Measurements from ENCODE around the gene SPAG8.

SPAG8 gene, protein sequence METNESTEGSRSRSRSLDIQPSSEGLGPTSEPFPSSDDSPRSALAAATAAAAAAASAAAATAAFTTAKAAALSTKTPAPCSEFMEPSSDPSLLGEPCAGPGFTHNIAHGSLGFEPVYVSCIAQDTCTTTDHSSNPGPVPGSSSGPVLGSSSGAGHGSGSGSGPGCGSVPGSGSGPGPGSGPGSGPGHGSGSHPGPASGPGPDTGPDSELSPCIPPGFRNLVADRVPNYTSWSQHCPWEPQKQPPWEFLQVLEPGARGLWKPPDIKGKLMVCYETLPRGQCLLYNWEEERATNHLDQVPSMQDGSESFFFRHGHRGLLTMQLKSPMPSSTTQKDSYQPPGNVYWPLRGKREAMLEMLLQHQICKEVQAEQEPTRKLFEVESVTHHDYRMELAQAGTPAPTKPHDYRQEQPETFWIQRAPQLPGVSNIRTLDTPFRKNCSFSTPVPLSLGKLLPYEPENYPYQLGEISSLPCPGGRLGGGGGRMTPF

DNA sequence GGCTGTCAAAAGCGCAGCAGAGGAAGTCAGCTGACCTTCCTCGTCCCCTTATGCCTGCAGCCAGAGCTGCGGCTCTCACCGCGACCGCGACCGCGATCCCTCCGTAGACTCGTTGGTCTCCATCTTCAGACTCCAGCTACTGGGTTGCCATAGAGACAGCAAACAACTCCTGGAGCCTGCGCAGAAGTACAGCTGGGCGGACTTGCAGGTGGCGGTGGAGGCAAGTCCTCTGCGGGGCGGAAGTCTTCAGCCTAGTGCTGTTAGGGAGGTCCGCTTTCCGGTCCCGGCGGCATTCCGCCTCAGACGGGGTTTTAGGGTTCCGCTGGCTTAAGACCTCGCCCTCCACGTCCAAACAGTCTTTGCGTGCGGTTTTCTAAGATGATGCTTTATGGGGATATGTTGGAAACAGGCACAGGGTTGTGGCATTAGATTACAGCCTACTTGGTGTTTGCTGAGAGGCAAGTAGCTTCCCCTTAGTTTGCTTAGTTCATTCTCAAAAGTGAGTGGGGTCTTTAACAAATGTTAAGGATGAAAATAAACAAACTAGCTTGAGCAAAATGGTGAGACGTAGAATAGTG, at the start of gene SPAG8:
SPAG8 (minus strand) TSS at position 238 of the 578 bp plus-strand sequence; CDS start at position 123, 115 bp downstream.
- DNase-seq (ENCODE audit: low read depth, low spot score), result peak; percentile 88

DNA sequence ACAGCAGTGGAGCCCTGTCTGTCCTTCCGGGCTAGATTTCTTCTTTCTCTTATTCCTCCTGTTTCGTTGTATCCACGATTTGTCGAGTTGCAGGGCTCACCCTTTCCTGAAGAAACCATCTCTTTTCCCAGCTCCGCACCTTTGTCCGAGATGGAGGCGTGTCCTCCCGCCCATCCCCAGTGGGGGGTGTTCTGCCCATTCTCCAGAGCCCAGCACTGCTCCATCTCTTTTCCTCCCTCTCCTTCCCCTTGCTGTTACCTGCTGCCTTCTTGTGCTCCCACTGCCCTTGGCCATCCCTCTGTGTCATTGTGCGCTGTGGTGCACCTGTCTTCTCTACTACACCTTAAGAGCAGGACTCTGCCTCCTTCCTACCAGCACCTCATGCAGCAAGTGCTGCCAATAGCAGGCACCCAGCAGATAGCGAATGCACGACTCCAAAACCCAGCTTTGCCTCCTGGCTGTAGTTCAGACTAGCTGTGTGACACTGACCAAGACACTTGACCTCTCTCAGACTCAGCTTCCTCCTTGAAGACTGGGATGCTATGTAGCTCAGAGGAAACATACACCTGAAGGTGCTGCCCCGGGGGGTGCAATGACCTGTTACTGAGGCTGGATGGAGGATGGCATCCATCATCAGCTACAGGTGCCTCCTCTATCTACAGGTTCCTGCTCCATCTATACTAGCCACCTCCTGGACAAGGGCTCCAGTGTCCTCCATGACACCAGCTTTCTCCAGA, 49.3 kb upstream of the SPAG8 start:
- no peak for DNase-seq (ENCODE audit: low read depth, low spot score)

DNA sequence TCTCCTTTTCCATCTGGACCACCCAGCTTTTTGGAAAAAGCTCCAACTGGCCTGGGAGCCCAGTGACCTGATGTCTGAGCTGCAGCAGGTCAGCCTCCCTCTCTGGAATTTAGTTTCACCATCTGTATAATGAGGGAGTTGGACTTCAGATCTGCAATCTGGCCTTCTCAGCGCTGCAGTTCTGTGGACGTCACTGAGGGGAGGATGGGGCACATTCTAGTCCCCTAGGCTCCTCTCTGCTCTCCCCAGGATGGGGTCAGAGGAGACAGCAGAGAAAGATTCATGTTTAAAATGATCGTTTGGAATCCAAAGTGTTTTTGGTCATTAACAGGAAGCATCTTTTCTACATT, 47.9 kb upstream of the SPAG8 start:
- no peak for DNase-seq (ENCODE audit: low read depth, low spot score)

GRCh38 chr9:35859310-35859989, 47.4 kb upstream of the SPAG8 start:
- DNase-seq (ENCODE audit: low read depth, low spot score), result no peak

DNA sequence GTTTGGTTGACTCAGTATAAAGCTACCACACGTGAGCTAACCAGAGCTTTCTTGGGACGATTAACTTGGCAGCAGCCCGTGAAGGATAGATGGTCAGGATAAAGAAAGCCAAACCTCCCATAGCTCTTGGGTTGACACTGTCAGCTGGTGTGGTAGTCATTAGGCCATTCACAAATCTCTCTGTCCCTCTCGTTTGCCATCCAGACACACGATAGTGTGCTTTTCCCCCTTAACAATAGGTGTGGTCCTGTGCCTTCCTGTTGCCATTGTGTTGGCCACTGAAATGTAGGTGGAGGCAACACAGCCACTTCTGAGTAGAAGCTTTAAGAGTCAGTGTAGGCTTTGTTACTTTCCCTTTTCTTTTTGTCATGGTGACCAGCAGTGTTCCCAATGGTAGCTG, 46.4 kb upstream of the SPAG8 start:
- DNase-seq (ENCODE audit: low read depth, low spot score), result no peak

DNA sequence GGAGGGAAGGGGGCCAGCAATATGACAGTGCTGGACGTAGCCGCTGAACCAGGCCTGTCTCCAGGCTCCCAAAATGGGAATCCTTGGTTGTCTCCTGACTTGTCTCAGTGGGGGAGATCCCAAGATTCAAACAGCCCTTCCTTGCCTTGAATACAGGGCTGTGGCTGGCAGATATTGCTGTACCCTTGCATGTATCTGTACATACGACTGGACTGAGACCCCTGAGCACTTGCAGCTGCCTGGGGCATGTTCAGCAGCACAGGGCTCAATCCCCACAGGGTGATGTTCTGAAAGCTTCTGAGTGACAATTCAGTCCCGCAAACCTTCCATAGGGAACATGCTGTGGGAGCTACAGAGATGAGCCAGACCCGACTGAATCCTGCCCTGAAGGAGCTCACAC, 44.8 kb upstream of the SPAG8 start:
- no peak for DNase-seq (ENCODE audit: low read depth, low spot score)

DNA sequence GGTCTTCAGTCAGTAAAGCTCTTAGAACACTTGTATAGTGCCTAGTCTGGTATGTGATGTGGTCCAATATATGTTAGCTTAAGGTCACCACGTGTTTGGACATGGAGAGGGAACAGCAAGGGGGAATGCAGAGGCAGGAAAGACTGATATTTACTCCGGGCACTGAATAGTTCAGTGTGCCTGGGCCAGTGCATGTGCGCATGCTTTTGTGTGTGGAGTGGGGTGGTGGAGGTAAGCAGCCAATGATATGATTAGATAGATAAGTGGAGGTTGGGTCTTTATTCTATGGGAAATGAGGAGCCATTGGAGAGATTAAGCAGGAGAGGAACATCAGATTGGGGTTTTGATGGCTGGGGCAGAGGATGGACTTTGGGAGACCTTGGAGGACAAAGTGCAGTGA, 44.1 kb upstream of the SPAG8 start:
- DNase-seq (ENCODE audit: low read depth, low spot score), result no peak

GRCh38 chr9:35854091-35854762, 42.2 kb upstream of the SPAG8 start:
- DNase-seq (ENCODE audit: low read depth, low spot score), result no peak

DNA sequence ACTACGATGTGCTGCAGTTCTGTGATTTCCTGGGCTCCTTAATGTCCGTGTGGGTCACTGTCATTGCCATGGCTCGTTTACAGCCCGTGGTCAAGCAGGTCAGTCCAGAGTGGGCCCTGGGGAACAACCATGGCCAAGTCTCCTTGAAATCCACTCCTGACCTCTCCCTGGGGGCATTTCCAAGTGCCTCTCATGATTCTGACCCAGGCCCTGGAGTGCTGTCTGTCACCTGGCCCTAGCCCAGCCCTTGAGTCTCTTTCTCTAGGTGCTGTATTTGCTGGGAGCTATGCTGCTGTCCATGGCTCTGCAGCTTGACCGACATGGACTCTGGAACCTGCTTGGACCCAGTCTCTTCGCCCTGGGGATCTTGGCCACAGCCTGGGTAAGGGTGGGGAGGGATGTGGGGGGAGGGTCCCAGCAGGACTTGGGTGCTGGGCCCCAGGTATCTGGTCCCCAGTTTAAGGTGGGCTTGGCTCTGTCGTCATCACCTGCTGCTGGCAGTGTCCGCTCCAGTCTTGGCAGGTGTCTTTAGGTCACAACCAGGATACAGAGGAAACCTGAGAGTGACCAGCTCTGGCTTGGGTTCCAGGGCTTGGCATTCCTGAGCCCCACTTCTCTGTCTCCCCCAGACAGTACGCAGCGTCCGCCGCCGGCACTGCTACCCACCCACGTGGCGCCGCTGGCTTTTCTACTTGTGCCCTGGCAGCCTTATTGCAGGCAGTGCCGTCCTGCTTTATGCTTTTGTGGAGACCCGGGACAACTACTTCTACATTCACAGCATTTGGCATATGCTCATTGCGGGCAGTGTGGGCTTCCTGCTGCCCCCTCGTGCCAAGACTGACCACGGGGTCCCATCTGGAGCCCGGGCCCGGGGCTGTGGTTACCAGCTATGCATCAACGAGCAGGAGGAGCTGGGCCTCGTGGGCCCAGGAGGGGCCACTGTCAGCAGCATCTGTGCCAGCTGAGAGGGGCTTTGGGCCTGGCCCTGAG, 41.1 kb upstream of the SPAG8 start:
- DNase-seq (ENCODE audit: low read depth, low spot score), result no peak

GRCh38 chr9:35852267-35852815, 40.3 kb upstream of the SPAG8 start:
- DNase-seq (ENCODE audit: low read depth, low spot score), result no peak

GRCh38 chr9:35847792-35848572, 35.9 kb upstream of the SPAG8 start:
- no peak for DNase-seq (ENCODE audit: low read depth, low spot score)

DNA sequence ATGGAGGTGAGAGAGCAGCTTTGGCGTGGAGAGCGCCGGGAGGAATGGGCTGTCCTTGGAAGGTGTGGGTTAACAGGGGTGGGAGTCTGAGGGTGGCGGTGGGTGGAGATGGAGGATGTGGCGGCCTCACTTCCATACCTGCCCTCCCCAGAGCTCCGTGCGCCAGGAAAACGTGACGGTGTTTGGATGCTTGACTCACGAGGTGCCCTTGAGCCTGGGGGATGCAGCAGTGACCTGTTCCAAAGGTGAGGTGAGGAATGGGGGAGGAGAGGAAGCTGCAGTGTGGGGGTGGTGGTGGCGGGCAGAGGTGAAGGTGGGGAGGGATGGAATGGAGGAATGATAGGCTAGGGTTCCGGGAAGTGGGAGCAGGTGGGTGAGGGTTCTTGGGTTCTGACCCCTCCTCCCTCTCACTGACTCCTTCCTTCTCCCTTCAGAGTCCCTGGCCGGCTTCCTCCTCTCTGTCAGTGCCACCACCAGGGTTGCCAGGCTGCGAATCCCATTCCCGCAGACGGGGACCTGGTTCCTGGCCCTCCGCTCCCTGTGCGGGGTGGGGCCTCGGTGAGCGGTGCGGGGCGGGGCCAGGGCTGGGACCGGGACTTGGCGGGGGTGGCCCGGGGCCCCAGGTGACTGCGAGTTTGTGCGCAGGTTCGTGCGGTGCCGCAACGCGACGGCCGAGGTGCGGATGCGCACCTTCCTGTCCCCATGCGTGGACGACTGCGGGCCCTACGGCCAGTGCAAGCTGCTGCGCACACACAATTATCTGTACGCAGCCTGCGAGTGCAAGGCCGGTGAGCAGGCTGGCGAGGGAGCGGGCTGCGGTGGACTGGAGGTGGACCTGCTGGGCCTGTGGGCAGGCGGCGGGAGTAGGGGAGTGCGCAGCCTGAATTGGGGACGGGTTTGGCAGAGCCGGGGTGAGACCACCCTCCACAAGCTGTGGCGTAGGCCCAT, 34.0 kb upstream of the SPAG8 start:
- no peak for DNase-seq (ENCODE audit: low read depth, low spot score)

- DNase-seq (ENCODE audit: low read depth, low spot score), result no peak
Measured at GRCh38 chr9:35844628-35845270, 32.7 kb upstream of the SPAG8 start.

DNA sequence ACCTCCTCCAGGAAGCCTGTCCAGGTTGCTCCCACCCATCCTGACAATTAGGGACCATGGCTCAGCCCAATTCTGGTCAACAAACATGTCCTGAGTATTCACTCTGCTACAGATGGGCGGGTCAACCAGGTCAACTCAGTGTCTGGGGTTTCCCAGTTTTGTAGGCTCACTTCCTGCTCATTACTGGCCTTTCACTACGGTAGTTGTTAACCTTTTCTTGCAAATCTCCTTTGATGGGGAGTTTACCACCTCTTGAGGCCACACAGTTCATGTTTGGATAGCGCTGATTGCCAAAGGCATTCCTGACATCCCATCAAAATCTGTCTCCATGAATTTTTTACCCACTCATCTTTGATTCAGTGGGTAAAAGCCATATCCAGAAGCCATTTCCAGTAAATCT, 30.7 kb upstream of the SPAG8 start:
- DNase-seq (ENCODE audit: low read depth, low spot score), result no peak

DNA sequence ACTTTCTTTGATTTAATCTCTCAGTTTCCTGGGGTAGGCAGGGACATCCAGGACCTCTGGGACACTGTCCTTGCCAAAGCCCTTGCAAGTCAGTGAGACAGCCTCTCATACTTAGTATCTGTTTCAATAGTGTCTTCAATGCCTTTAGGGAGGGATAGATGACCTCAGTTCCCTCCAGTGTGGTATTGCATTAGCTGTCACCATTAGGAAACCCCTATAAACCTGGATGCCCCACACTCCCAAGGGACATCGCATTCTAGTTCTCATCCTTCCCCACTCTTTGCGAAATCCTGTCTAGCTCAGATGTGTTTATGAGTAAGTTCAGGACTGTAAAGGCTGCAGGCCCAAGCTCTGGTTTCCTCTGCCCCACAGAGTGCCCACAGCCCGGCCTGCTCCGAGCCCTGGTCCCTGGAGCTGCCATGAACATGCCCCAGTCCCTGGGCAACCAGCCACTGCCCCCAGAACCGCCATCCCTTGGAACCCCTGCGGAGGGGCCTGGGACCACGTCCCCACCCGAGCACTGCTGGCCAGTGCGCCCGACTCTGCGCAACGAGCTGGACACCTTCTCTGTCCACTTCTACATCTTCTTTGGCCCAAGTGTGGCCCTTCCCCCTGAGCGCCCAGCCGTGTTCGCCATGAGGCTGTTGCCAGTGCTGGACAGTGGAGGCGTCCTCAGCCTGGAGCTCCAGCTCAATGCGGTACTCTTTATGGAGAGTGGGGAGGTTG, 30.1 kb upstream of the SPAG8 start:
- no peak for DNase-seq (ENCODE audit: low read depth, low spot score)

- DNase-seq (ENCODE audit: low read depth, low spot score), result no peak
Measured at GRCh38 chr9:35841645-35841900, 29.5 kb upstream of the SPAG8 start.
